WTC11 (cell line): ENCODE measurements around the gene ATF6B. TPM values are rescaled to one million over a fixed set of nuclear protein-coding genes. Genes with fewer than 3 reads are reported as not detected.

ENCODE experiments used
- ARID4B ChIP-seq: sonication (generic); formaldehyde crosslinking; IDR thresholded peaks from 2 replicates; pipeline ENCODE4 v1.8.0; 2023; ENCODE audit warnings: missing genetic modification reagents, mild to moderate bottlenecking, borderline replicate concordance
- ATF6 ChIP-seq: sonication (generic); formaldehyde crosslinking; IDR thresholded peaks from 2 replicates; pipeline ENCODE4 v1.8.1; 2023; ENCODE audit warnings: mild to moderate bottlenecking, missing genetic modification reagents
- E2F1 ChIP-seq: sonication (generic); formaldehyde crosslinking; IDR thresholded peaks from 2 replicates; pipeline ENCODE4 v1.8.0; 2022; ENCODE audit warnings: mild to moderate bottlenecking, missing genetic modification reagents
- ELF4 ChIP-seq: sonication (generic); formaldehyde crosslinking; IDR thresholded peaks from 2 replicates; pipeline ENCODE4 v1.8.1; 2022; ENCODE audit warnings: low read depth, mild to moderate bottlenecking, moderate library complexity, missing genetic modification reagents
- ESRRA ChIP-seq: sonication (generic); formaldehyde crosslinking; IDR thresholded peaks from 2 replicates; pipeline ENCODE4 v1.8.1; 2022; ENCODE audit warnings: mild to moderate bottlenecking, missing genetic modification reagents, borderline replicate concordance
- HMGXB4 ChIP-seq: sonication (generic); formaldehyde crosslinking; IDR thresholded peaks from 2 replicates; pipeline ENCODE4 v1.8.1; 2023; ENCODE audit warnings: mild to moderate bottlenecking, moderate library complexity, missing genetic modification reagents
- IRF2 ChIP-seq: sonication (generic); formaldehyde crosslinking; IDR thresholded peaks from 2 replicates; pipeline ENCODE4 v1.8.0; 2022; ENCODE audit warnings: low read depth, missing genetic modification reagents, borderline replicate concordance
- JUN ChIP-seq: sonication (generic); formaldehyde crosslinking; IDR thresholded peaks from 2 replicates; pipeline ENCODE4 v1.8.0; 2023; ENCODE audit warnings: mild to moderate bottlenecking, missing genetic modification reagents
- MLX ChIP-seq: sonication (generic); formaldehyde crosslinking; IDR thresholded peaks from 2 replicates; pipeline ENCODE4 v1.8.1; 2023; ENCODE audit warnings: mild to moderate bottlenecking, missing genetic modification reagents, moderate library complexity
- NFATC4 ChIP-seq: fragments of 250-450 bp; sonication (Bioruptor Pico); IDR thresholded peaks from 2 replicates; pipeline ENCODE4 v1.9.0; 2021; ENCODE audit warnings: mild to moderate bottlenecking
- NFE2L1 ChIP-seq: sonication (generic); formaldehyde crosslinking; IDR thresholded peaks from 2 replicates; pipeline ENCODE4 v1.8.1; 2023; ENCODE audit warnings: missing genetic modification reagents
- NR1H2 ChIP-seq: sonication (generic); formaldehyde crosslinking; IDR thresholded peaks from 2 replicates; pipeline ENCODE4 v1.9.0; 2021; ENCODE audit warnings: mild to moderate bottlenecking, moderate library complexity, missing genetic modification reagents
- RELA ChIP-seq: sonication (generic); formaldehyde crosslinking; IDR thresholded peaks from 2 replicates; pipeline ENCODE4 v1.8.1; 2022; ENCODE audit warnings: missing genetic modification reagents, mild to moderate bottlenecking, borderline replicate concordance
- SMAD3 ChIP-seq: sonication (generic); formaldehyde crosslinking; IDR thresholded peaks from 2 replicates; pipeline ENCODE4 v1.8.0; 2022; ENCODE audit warnings: missing genetic modification reagents, mild to moderate bottlenecking, borderline replicate concordance
- STAT6 ChIP-seq: sonication (generic); formaldehyde crosslinking; conservative IDR thresholded peaks from 2 replicates; pipeline ENCODE4 v1.8.1; 2023; ENCODE audit warnings: mild to moderate bottlenecking, low read depth, missing genetic modification reagents, moderate library complexity
- TEAD1 ChIP-seq: sonication (generic); formaldehyde crosslinking; IDR thresholded peaks from 2 replicates; pipeline ENCODE4 v1.8.0; 2022; ENCODE audit warnings: mild to moderate bottlenecking, missing genetic modification reagents
- TP53 ChIP-seq: sonication (generic); formaldehyde crosslinking; IDR thresholded peaks from 2 replicates; pipeline ENCODE4 v1.8.1; 2023; ENCODE audit warnings: mild to moderate bottlenecking, missing genetic modification reagents
- USF2 ChIP-seq: sonication (generic); formaldehyde crosslinking; IDR thresholded peaks from 2 replicates; pipeline ENCODE4 v1.8.1; 2023; ENCODE audit warnings: mild to moderate bottlenecking, missing genetic modification reagents, moderate library complexity
- ZNF281 ChIP-seq: sonication (generic); formaldehyde crosslinking; IDR thresholded peaks from 2 replicates; pipeline ENCODE4 v1.8.0; 2023; ENCODE audit warnings: mild to moderate bottlenecking, missing genetic modification reagents
- ZNF317 ChIP-seq: sonication (generic); formaldehyde crosslinking; IDR thresholded peaks from 2 replicates; pipeline ENCODE4 v1.8.1; 2023; ENCODE audit warnings: low read depth, mild to moderate bottlenecking, moderate library complexity, missing genetic modification reagents, borderline replicate concordance
- total RNA-seq: library from RNA; stranded (reverse); gene quantifications from 3 replicates; pipeline ENCODE4 v1.2.3, GENCODE V29; 2021

ATF6B gene
- total RNA-seq, 1 experiment from 2014 or later = 47.5 TPM

- no peak for TF ChIP-seq ARID4B (CRISPR knock-in tag)
- no peak; the same call in 1 of the 2 replicates for TF ChIP-seq SMAD3 (CRISPR knock-in tag)
- 0 out of 2 replicates have a peak, but pooled peaks have one; percentile 27 for TF ChIP-seq ZNF317 (CRISPR knock-in tag)
- peak; percentile 79; the same call in 1 of the 2 replicates for TF ChIP-seq RELA (CRISPR knock-in tag)
- peak; percentile 88 for TF ChIP-seq ESRRA
- peak; percentile 78; the same call in 1 of the 2 replicates for TF ChIP-seq TEAD1 (CRISPR knock-in tag)
- TF ChIP-seq NFE2L1 (CRISPR knock-in tag) = 0 out of 2 replicates have a peak, but pooled peaks have one; percentile 13
- no peak for TF ChIP-seq IRF2 (CRISPR knock-in tag)
- TF ChIP-seq NFATC4 (CRISPR knock-in tag) = no peak
- TF ChIP-seq STAT6 = no peak
- TF ChIP-seq ELF4 (CRISPR knock-in tag) = peak; percentile 84
- no peak for TF ChIP-seq ATF6 (CRISPR knock-in tag)
- TF ChIP-seq USF2 (CRISPR knock-in tag) = no peak
- peak; percentile 94; the same call in 1 of the 2 replicates for TF ChIP-seq TP53 (CRISPR knock-in tag)
- 0 out of 2 replicates have a peak, but pooled peaks have one; percentile 36 for TF ChIP-seq NR1H2
- TF ChIP-seq HMGXB4 (CRISPR knock-in tag) = no peak
- TF ChIP-seq JUN = 0 out of 2 replicates have a peak, but pooled peaks have one; percentile 85
- no peak for TF ChIP-seq MLX (CRISPR knock-in tag)
- TF ChIP-seq ZNF281 (CRISPR knock-in tag) = no peak
- peak; percentile 82; the same call in 1 of the 2 replicates for TF ChIP-seq E2F1 (CRISPR knock-in tag)
Observed at GRCh38 chr6:32086661-32087573, 41.1 kb downstream of the ATF6B start (continued).
